NCI-H1417 treated with DMSO at 0.1 percent for 48 hours (cell line): ENCODE data around the gene NECTIN3.

Experiments used
- DNase-seq: peaks from one replicate; lab custom pipeline; 2025; lab: John Stamatoyannopoulos, UW

NECTIN3 gene

DNA sequence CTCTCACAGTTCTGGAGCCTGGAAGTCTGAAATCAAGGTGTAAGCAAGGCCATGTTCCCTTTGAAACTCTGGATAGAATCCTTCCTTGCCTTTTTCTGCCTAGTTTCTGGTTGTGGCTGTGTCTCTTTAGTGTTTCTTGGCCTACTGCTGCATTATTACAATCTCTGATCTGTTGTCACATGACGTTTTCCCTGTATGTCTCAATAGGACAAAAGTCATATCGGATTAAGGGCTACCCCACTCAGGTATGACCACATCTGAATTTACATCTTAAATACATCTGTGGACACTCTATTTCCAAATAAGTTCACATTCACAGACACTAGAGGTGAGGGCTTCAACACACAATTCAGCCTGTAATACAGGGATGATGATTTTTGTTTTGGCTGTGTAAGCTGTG, 13.3 kb downstream of the NECTIN3 start:
- DNase-seq = no peak

DNA sequence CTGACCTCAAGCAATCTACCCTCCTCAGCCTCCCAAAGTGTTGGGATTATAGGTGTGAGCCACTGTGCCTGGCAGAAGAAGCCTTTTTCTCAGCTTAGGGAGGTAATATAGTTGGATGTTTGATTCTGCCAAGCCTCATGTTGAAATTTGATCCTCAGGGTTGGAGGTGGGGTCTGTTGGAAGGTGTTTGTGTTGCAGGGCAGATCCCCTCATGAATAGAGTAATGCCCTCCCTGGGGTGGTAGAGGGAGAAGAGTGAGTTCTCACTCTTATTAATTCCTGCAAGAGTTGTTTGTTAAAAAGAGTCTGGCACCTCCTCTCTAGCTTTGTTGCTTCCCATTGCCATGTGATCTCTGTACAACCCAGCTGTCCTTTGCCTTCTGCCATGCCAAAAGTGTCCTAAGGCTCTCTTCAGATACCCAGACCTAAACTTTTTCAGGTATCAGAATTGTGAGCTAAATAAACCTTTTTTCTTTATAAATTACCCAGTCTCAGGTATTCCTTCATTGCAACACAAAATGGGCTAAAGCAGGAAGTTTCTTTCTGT, 16.4 kb downstream of the NECTIN3 start:
- no peak for DNase-seq

DNA sequence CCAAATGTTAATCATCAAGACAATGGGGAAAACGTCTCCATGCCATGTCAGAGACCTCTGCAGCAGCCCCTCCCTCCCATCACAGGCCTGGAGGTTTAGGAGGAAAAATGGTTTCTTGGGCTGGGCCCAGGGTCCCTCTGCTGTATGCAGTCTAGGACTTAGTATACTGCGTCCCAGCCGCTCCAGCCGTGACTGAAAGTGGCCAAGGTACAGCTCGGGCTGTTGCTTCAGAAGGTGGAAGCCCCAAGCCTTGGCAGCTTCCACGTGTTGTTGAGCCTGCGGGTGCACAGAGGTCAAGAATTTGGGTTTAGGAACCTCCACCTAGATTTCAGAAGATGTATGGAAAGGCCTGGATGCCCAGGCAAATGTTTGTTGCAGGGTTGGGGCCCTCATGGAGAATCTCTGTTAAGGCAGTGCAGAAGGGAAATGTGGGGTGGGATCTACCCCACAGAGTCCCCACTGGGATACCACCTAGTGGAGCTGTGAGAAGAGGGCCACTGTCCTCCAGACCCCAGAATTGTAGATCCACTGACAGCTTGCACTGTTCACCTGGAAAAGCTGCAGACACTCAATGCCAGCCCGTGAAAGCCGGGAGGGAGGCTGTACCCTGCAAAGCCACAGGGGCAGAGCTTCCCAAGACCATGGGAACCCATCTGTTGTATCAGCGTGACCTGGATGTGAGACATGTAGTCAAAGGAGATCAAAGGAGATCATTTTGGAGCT, 25.0 kb downstream of the NECTIN3 start:
- no peak for DNase-seq

DNA sequence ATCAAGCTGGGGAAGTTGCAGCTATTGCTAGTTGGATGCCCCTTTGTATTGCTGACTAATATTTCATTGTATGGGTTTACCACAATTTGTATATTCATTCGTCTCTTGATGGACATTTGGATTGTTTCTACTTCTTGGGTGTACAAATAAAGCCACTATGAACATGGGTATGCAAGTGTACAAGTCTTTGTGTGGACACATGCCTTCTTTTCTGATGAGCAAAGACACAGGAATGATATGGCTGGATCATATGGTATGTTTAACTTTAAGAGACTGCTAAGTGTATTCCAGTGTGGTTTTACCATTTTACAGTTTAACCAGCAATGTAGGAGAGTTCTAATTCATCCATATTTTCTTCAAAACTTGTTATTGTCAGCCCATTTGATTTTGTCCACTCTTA, 32.2 kb downstream of the NECTIN3 start:
- no peak for DNase-seq

DNA sequence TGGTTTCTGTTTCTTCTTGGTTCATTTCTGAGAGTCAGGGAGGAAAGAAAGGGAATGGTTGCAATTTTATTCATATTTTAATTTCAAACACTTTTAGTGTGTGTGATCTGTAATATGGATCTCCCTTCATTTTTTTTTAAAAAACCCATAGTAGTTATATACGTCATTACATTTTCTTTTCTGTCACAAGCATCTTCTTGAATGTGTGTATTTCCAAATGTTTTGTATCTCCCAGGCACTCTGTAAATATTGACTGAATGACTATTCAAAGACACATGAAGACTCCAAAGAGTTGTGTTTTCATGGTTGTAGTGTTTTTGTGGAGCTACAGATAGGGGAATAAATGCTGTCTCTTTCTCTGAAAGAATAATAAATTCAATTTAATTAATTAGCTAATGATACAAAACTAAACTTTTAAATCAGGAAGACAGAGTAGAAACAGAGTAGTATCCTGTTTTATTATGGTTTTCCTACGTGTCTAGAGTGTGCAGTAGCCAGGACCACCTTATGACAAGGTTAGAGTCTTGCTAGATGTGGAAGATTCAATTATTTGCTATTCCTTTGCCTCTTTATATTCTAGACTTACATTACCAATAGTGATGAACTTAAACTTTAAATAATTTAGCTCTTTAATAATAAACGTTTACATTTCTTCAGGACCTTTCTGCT, 35.5 kb downstream of the NECTIN3 start:
- DNase-seq = no peak

DNA sequence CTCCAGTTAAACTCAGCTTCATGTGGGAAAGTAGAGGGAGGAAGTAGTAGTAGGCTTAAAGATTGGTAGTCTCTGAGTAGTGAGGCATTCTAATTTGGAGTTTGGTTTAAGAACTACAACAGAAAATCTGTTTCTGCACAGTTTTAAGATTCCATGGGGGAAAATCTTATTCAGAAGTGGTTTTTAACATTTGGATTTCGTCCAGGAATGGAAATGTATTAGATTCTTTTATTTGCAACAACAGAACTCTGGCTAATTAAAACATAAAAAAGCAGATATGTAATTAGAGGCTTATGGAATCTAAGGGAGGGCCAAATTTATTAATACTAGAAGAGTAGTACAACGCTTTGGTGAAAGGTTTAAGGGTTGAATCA, 36.0 kb downstream of the NECTIN3 start:
- DNase-seq = no peak

DNA sequence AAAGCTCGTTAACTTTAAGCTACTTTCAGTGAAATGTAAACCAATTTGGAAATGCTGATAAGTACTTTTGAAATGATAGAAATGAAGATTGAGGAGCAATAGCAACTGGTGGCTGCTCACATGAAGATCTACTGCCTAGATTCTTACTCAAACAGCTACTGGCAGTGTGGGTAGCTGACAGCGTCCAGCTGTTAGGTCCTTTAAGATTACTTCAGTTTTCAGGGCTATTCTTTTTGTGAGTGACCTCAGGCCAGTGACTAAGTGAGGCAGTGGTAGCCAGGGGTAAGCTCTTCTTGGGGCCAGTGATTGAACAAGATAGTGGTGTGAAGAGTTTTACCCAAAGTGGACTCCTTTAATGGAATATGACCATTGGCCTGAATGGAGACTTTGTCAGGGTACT, 41.3 kb downstream of the NECTIN3 start:
- DNase-seq = no peak

DNA sequence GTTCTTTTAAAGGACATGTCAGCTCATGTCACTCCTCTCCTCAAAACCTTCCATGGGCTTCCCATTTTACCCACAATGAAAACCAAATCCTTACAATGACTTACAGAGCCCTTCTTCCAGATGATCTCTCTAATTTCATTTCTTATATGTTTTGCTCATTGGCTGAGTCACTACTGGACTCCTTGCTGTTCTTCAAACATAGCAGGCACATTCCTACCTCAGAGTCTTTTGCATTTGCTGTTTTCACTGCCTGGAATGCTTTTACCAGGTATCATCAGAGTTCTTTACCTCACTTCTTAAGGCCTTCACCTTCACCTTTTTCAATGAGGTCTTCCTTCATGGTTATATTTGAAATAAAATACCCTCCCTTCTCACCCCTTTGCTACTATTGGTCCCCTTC, 57.3 kb downstream of the NECTIN3 start:
- no peak for DNase-seq

DNA sequence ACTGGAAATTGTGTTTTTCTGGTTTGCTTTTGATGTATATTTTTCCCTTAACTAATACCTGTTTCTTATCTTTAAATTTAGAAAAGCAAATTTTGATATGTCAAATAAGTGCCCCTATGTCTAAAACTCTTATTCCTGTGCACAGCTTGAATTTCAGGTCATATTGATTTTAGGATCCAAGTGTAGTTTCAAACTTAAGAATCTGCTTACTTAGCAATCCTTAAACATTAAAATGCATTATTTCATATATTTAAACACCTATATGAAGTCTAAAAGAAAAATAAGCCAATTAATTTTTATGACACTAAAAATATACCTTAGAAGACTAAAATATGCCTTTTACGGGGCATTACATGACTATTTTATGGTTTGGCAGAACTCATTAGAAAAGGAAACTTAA, 59.2 kb downstream of the NECTIN3 start:
- no peak for DNase-seq

DNA sequence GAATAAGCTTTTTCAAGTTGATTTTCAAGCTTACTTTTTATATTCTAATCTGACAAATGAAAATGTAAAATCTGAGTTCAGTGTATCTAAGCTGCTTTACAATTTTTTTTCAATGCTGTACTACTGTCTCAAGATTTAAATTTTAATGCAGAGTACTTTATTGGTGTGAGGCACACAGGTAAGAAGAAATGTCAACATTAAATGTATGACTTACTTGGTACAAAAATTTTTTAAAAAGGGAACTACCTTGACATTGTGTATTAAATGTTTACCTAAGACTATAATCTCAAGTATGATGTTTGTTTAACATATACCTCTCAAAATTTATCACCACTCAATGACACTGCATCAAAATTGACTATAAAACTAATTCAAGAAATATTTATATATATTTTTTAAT, 62.7 kb downstream of the NECTIN3 start:
- DNase-seq = no peak

DNA sequence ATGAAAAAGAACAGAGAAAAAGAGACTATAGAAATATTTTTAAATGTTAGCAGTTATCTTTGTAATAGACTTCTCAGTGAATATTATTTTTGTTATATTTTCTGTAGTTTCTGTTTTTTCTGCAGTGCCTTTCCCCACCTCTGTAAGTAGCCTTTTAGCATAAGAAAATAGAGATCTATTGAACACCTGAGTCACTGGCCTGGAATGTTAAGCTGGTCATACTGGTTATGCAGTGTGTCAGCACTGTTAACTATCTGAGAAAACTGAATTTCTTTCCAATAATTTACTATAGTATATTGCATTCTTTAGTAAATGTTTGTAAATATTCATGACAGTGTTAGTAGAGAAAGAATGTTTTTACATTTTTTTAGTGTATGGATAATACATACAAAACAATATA, 79.8 kb downstream of the NECTIN3 start:
- no peak for DNase-seq

DNA sequence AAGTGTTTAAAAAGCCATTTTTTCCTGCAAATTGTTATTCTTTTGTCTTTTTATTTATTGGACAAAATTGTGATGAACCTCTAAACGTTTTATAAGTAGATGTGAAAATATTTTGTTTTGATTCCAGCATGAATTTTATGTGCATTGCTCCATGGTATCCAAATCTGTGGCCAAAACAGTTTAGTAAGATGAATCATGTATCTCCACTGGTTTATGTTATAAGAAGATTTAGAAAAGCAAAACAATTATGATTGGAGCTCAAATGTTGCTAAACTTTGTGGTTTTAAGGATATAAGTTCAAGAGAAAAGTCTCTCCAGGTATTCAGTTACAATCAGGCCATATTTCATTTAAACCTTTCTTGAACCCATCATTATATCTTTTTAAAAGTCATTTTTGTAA, 80.9 kb downstream of the NECTIN3 start:
- DNase-seq = no peak

DNA sequence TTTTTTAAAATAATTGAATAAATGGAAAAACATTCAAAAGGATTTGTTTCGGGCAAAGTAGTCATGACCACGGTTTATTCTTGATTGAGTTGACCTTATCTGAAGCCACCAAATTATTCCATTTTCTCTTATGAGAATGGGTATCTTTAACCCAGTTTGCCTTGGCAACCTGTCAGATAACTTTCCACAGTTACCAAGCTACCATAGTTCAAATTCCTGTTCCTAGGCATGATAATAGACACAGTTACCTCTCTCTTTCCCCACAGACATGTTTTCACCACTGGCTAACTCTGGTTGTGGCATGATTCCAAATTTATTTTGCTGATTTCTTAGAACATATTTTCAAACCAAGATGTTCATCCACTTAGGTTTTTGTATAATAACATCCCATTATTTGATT, 84.9 kb downstream of the NECTIN3 start:
- no peak for DNase-seq

DNA sequence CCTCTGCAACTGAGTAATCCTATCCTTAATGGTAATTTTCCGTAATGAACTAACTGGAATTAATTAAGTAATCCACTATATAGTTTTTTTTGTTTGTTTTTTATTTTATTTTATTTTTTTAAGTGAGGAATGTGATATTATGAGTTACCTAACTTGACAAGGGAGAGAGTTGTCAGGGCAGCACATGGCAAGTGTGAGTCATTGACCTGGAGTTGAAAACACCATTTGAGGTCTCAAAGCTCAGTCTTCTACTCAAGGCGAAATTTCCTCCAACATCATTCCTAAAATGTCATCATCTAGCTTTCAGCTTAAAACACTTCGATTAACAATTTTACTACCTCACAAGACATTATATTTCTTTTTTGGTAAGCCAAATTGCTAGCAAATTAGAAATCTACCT, 87.8 kb downstream of the NECTIN3 start:
- DNase-seq = no peak

DNA sequence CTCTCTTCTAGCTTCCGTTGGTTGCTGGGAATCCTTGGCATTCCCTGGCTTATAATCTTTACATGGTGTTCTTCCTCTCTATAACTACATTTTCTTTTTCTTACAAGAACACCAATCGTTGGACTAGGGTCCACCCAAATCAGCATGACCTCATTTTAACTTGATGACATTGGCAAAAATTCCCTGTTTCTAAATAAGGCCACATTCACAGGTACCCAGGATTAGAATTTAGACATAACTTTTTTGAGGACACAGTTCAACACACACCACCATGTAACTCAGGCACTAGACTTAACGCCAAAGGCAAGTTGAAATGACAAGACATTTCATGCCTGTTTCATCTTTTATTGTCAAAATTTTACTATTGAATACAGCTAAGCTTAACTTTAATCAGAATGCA, 93.0 kb downstream of the NECTIN3 start:
- no peak for DNase-seq

DNA sequence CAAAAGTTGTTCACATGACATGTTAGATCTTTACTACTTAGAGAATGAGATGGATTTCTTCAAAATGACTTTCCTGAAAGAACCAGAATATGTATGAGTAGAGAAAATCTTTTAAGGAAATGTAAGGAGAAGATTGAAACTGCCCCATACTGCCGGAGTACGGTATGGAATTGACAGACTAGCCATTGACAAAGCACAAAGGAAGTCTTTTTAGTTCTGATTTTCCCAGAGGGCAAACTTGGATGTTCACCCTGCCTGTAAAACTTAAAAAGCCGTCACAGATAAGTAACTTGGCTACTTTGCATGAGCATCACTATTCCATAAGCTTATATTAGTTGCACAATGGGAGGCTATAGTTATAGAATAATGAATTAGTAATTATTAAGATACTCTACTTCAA, 93.8 kb downstream of the NECTIN3 start:
- DNase-seq = no peak

DNA sequence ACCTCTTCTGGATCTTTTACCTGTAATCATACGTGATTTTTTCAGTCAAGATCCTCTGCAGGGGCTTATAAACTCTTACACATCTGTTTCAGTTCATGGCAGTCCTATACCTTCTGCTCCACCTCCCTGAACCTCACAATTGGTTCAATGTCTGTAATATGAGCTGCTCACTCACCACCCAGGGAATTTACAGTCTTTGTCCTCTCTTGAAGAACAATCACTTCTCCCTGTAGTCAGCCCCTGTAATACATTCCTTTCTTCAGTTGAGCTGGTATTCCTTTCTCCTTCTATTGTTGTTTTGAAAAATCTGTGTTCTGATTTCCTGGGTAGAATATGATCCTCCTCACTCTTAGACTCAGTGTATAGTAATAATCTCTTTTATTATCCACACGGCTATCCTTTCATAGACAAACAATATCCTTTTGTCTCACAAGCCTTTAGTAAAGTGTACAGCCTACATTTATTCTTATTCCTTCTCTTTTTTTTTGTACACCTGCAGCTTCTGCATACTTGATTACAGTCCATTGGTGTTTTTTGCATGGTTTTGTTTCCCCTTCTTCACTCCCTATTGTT, 101.8 kb downstream of the NECTIN3 start:
- DNase-seq = no peak

DNA sequence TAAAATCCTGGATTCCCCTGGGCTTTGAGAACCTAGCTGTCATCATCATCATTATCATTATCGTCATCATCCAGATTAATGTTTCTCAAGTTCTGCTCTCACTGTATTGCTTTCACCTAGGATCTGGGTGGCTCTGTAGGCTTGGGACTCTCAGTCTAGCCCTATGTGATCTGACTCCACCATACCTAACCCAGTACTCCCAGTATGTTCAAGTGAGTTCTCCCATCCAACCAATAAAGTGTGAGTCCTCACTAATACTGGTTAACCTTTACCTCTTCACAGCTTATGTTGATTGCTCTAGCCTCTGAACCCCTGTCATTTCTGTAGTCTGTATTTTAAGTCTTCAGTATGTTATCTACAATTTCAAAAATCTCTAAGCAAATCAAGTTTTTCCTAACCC, 102.3 kb downstream of the NECTIN3 start:
- no peak for DNase-seq

DNA sequence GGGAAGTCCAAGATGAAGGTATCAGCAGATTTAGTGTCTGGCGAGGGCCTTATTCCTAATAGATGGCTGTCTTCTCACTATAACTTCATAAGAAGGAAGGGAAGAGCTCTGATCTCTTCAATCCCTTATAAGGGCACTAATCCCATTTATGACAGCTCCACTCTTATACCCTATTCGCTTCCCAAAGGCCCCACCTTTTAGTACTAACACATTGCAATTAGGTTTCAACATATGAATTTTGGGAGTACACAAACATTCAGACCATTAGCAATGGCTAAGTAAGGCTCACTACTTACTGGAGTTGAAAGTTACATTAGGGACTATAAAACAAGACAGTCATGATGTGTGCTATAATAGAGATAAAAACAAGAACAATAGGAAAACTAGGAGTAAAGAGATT, 118.9 kb downstream of the NECTIN3 start:
- DNase-seq = no peak

DNA sequence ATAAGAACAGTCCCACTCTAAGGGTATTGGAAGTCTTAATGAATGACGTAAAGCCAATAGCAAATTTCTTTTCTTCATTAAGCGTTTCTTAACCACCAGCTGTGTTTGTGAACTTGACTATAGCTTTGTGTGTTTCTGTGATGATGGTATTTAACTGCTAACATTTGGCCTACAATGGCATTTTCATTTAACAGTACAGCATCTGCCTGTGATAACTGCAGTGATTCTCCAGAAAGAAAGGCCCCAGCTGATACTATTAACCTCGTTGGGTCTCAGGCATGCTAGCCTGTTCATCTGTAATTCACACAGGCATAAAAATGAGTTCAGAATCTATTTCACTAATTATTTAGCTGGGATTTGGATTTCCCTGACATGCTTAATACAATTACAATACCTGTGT, 121.9 kb downstream of the NECTIN3 start:
- DNase-seq = no peak

DNA sequence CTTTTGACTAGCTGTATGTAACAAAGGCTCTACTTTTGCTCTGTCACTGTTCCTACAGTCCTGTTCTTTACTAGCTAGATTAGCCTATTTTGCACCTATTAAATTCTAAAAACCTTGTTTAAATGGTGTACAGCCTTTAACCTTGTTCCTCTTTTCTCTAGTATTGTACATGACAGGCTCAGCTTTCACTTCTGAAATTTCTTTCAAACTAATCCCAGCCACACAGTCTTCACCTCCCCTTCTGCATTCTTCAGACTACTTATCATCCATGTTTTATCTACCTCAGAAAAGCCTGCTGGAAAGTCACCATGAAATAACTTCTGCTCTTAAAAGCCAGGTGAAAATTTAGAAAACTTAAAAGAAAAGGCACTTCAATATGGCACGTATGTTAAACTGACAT, 122.4 kb downstream of the NECTIN3 start:
- no peak for DNase-seq

DNA sequence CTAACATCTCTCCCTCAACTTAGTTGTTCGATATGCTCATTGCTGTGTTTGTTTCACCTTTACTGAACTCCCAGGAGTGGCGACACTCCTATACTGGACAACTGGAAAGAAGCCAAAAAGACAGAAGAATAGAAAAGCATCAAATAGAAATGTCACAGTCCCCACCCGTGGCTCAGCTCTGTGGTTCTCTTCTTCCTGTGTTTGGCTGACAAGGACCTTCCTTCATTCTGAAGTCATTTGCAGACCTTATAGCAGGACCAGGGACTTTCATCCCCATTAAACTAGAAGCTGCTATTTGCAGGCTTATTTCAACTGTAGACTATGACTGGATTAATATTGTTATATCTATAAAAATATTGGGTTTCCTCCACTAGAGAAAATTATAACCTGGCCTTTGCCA, 125.9 kb downstream of the NECTIN3 start:
- DNase-seq = no peak

DNA sequence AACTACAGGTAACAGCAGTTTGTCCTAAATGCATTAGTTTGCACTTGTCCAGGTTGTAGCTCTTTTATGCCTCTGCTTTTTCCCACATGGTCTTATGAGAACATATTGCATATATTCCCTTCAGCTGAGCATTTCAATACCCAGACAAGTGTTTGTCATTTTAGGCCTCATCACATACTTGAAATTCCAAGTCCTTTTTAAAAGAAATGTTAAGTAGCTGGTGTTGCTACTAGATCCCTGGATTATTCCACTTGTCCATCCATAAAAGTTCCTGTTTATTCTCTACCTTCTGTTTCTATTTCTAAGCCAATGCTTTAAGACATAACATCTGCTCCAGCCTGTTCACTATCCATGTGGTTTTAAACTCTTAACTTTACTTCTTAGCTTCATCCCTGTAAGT, 128.4 kb downstream of the NECTIN3 start:
- no peak for DNase-seq
